ENCODE measurements around the gene ZNF689.

Gene ZNF689

DNA sequence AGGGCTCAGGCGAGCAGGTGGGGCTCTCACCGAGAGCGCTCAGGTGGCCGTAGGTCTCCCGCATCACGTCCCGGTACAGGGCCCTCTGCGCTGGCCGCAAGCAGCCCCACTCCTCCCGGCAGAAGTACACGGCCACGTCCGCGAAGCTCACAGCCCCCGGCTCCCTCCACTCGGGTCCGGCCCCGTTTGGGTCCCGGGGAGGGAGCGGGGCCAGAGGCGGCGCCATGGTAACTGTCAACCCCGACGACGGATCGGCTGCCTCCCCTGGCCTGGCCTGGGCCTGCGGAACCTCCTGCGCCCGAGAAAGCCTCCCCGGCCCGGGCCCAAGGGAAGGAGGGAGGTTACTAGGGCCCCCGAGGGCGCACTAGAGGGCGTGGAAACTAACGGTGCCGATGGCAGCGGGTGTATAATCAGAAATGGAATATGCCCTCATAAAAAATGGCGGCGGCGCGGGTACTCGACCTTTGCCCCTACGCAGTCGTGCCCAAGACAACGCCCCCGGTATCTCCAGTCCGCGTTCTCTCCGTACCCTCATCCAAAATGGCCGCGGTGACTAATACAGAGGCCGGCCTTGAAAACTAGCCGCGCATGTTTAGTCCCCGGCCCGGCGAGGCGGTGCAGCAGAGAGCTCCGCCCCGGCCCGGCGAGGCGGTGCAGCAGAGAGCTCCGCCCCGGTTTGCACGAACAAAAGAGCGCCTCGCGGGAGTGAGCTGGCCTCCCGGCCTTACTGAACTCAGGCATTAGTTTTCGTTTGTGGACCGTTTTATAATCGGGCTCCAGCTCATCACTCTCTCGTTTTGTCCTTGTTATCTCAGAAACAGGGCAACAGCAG, 52.0 kb downstream of the ZNF689 start, which contains the start of gene ZNF764:
ZNF764 (minus strand) TSS at position 418 of the 832 bp plus-strand sequence; CDS start at position 226, 192 bp downstream.
- Histone ChIP-seq H2AK5ac (ENCODE audit: low read depth, low read length) (peak within 1 kb of the TSS; percentile 98), H2BK12ac (ENCODE audit: low read length) (peak within 1 kb of the TSS; percentile 16), H4K91ac (ENCODE audit: low read depth, low read length, poor library complexity) (peak within 1 kb of the TSS; percentile 94), H3K27me3 (ENCODE audit: control insufficient read depth in 3 of 3, insufficient read depth in 3 of 3, low read depth in 1 of 3, low read length in 3 of 3) (peaks cover 0 to 7% (median 0%) of the 10 kb centered on the region in 3 experiments), H2BK5ac (ENCODE audit: low read length) (peak within 1 kb of the TSS; percentile 99), H3K14ac (ENCODE audit: low read length) (peak within 1 kb of the TSS; percentile 82), H3K23ac (ENCODE audit: low read depth, low read length, poor library complexity) (peak within 1 kb of the TSS; percentile 96), H3K9me3 (replicated peaks in 1 of 2; ENCODE audit: control insufficient read depth in 2 of 2, insufficient read depth in 1 of 2, low read depth in 1 of 2, low read length in 2 of 2) (no peaks in the 10 kb centered on the region), H3K9ac (ENCODE audit: low read depth, low read length, poor library complexity) (peak within 1 kb of the TSS; percentile 94), H3K18ac (ENCODE audit: low read length) (peak within 1 kb of the TSS; percentile 94), H3K4ac (ENCODE audit: low read length) (peak within 1 kb of the TSS; percentile 26), H4K8ac (ENCODE audit: low read depth, low read length) (no peak within 1 kb of the TSS), H3K4me1 (ENCODE audit: control insufficient read depth in 2 of 2, insufficient read depth in 1 of 2, low read depth in 1 of 2, low read length in 2 of 2) (peaks cover 6 to 7% of the 10 kb centered on the region in 2 donors), H3K4me3 (ENCODE audit: low read length in 2 of 2) (peak within 1 kb of the TSS; percentile 85 to 95), H2BK120ac (ENCODE audit: low read depth, low read length) (peak within 1 kb of the TSS; percentile 76), H2BK15ac (ENCODE audit: low read length) (peak within 1 kb of the TSS; percentile 82), H3K36me3 (replicated peaks in 1 of 2; ENCODE audit: control insufficient read depth in 2 of 2, insufficient read depth in 2 of 2, low read length in 2 of 2) (peaks cover 11 to 34% of the 10 kb centered on the region in 2 donors), H3K27ac (replicated peaks; ENCODE audit: low read length) (peak within 1 kb of the TSS; percentile 95), H2AFZ (ENCODE audit: low read length) (peak within 1 kb of the TSS; percentile 95), H3K79me1 (ENCODE audit: low read depth, low read length) (peaks cover 9% of the 10 kb centered on the region), H3K4me2 (ENCODE audit: insufficient read depth, low read length, poor library complexity, severe bottlenecking) (peak within 1 kb of the TSS; percentile 87)
- no CpG with 5 or more reads among the region's 74 CpGs for WGBS, 2 donors (ENCODE audit: extremely low coverage in 2 of 2, insufficient read length in 2 of 2, insufficient replicate concordance in 1 of 2)
- peak; percentile 95 for DNase-seq (ENCODE audit: low spot score)

DNA sequence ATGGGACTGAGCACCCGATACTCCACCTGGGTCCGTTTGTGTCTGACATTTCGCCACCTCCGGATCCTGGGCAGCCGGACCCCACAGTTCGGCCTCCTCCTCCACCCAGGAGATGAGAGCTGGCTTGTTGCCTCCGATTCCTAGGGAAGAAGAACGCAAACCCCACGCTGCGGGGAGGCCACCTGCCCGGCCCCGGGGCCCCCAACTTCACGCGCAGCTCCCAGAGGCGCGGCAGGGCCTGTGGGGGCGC, 52.6 kb downstream of the ZNF689 start:
- H4K8ac ChIP-seq (ENCODE audit: low read depth, low read length) = no peak overlapping the region
- peaks cover 6 to 7% of the 10 kb centered on the region in 2 donors for H3K4me1 ChIP-seq (ENCODE audit: control insufficient read depth in 2 of 2, insufficient read depth in 1 of 2, low read depth in 1 of 2, low read length in 2 of 2)
- peak; percentile 17 for DNase-seq (ENCODE audit: low spot score)
- peak overlapping the region; percentile 85 to 95 for H3K4me3 ChIP-seq (ENCODE audit: low read length in 2 of 2)
- peak overlapping the region; percentile 99 for H2BK5ac ChIP-seq (ENCODE audit: low read length)
- H2AK5ac ChIP-seq (ENCODE audit: low read depth, low read length) = peak overlapping the region; percentile 78
- H3K14ac ChIP-seq (ENCODE audit: low read length) = peak overlapping the region; percentile 82
- H2BK12ac ChIP-seq (ENCODE audit: low read length) = no peak overlapping the region
- no peak overlapping the region for H3K4ac ChIP-seq (ENCODE audit: low read length)
- peak overlapping the region; percentile 94 for H4K91ac ChIP-seq (ENCODE audit: low read depth, low read length, poor library complexity)
- H3K23ac ChIP-seq (ENCODE audit: low read depth, low read length, poor library complexity) = peak overlapping the region; percentile 96
- H3K27me3 ChIP-seq (ENCODE audit: control insufficient read depth in 3 of 3, insufficient read depth in 3 of 3, low read depth in 1 of 3, low read length in 3 of 3) = peaks cover 0 to 7% (median 0%) of the 10 kb centered on the region in 3 experiments
- no peaks in the 10 kb centered on the region for H3K9me3 ChIP-seq (replicated peaks in 1 of 2; ENCODE audit: control insufficient read depth in 2 of 2, insufficient read depth in 1 of 2, low read depth in 1 of 2, low read length in 2 of 2)
- H3K27ac ChIP-seq (replicated peaks; ENCODE audit: low read length) = peak overlapping the region; percentile 95
- peaks cover 10% of the 10 kb centered on the region for H3K79me1 ChIP-seq (ENCODE audit: low read depth, low read length)
- H2BK120ac ChIP-seq (ENCODE audit: low read depth, low read length) = peak overlapping the region; percentile 76
- H3K18ac ChIP-seq (ENCODE audit: low read length) = peak overlapping the region; percentile 94
- H3K9ac ChIP-seq (ENCODE audit: low read depth, low read length, poor library complexity) = peak overlapping the region; percentile 94
- peak overlapping the region; percentile 95 for H2AFZ ChIP-seq (ENCODE audit: low read length)
- peaks cover 12 to 39% of the 10 kb centered on the region in 2 donors for H3K36me3 ChIP-seq (replicated peaks in 1 of 2; ENCODE audit: control insufficient read depth in 2 of 2, insufficient read depth in 2 of 2, low read length in 2 of 2)
- H2BK15ac ChIP-seq (ENCODE audit: low read length) = no peak overlapping the region
- no CpG with 5 or more reads among the region's 17 CpGs for WGBS, 2 donors (ENCODE audit: extremely low coverage in 2 of 2, insufficient read length in 2 of 2, insufficient replicate concordance in 1 of 2)
- H3K4me2 ChIP-seq (ENCODE audit: insufficient read depth, low read length, poor library complexity, severe bottlenecking) = peak overlapping the region; percentile 87

DNA sequence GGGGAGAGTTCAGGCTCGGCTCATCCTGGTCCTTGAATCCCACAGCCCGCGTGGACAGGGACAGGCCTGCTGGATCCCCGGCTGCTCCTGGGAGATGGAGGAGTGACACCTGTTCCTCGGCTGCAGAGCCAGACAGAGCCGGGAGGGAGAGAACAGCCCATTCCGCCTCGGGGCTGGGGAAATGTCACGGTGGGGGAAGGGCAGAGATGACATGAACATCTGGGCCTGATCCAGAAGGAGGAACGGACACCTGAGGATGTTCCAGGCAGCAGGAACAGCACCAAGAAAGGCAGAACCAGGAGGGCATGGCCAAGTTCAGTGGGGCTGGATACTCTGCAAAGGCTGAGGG, 54.1 kb downstream of the ZNF689 start:
- peaks cover 0 to 2% (median 0%) of the 10 kb centered on the region in 3 experiments for H3K27me3 ChIP-seq (ENCODE audit: control insufficient read depth in 3 of 3, insufficient read depth in 3 of 3, low read depth in 1 of 3, low read length in 3 of 3)
- no peak for DNase-seq (ENCODE audit: low spot score)
- H2BK5ac ChIP-seq (ENCODE audit: low read length) = no peak overlapping the region
- peaks cover 6 to 7% of the 10 kb centered on the region in 2 donors for H3K4me1 ChIP-seq (ENCODE audit: control insufficient read depth in 2 of 2, insufficient read depth in 1 of 2, low read depth in 1 of 2, low read length in 2 of 2)
- H3K14ac ChIP-seq (ENCODE audit: low read length) = no peak overlapping the region
- no peaks in the 10 kb centered on the region for H3K9me3 ChIP-seq (replicated peaks in 1 of 2; ENCODE audit: control insufficient read depth in 2 of 2, insufficient read depth in 1 of 2, low read depth in 1 of 2, low read length in 2 of 2)
- no peak overlapping the region for H3K27ac ChIP-seq (replicated peaks; ENCODE audit: low read length)
- H3K36me3 ChIP-seq (replicated peaks in 1 of 2; ENCODE audit: control insufficient read depth in 2 of 2, insufficient read depth in 2 of 2, low read length in 2 of 2) = peaks cover 13 to 39% of the 10 kb centered on the region in 2 donors
- no peak overlapping the region for H2BK12ac ChIP-seq (ENCODE audit: low read length)
- H2BK15ac ChIP-seq (ENCODE audit: low read length) = no peak overlapping the region
- peak overlapping the region; percentile 65 for H4K8ac ChIP-seq (ENCODE audit: low read depth, low read length)
- no peak overlapping the region for H3K18ac ChIP-seq (ENCODE audit: low read length)
- H3K4me2 ChIP-seq (ENCODE audit: insufficient read depth, low read length, poor library complexity, severe bottlenecking) = no peak overlapping the region
- H4K91ac ChIP-seq (ENCODE audit: low read depth, low read length, poor library complexity) = no peak overlapping the region
- H3K79me1 ChIP-seq (ENCODE audit: low read depth, low read length) = peaks cover 11% of the 10 kb centered on the region
- peak overlapping the region; percentile 60 for H3K9ac ChIP-seq (ENCODE audit: low read depth, low read length, poor library complexity)
- no CpG with 5 or more reads among the region's 10 CpGs for WGBS, 2 donors (ENCODE audit: extremely low coverage in 2 of 2, insufficient read length in 2 of 2, insufficient replicate concordance in 1 of 2)
- H2AK5ac ChIP-seq (ENCODE audit: low read depth, low read length) = no peak overlapping the region
- H2AFZ ChIP-seq (ENCODE audit: low read length) = no peak overlapping the region
- no peak overlapping the region for H2BK120ac ChIP-seq (ENCODE audit: low read depth, low read length)
- peak overlapping the region; percentile 31 for H3K23ac ChIP-seq (ENCODE audit: low read depth, low read length, poor library complexity)
- H3K4ac ChIP-seq (ENCODE audit: low read length) = no peak overlapping the region
- no peak overlapping the region for H3K4me3 ChIP-seq (ENCODE audit: low read length in 2 of 2)

DNA sequence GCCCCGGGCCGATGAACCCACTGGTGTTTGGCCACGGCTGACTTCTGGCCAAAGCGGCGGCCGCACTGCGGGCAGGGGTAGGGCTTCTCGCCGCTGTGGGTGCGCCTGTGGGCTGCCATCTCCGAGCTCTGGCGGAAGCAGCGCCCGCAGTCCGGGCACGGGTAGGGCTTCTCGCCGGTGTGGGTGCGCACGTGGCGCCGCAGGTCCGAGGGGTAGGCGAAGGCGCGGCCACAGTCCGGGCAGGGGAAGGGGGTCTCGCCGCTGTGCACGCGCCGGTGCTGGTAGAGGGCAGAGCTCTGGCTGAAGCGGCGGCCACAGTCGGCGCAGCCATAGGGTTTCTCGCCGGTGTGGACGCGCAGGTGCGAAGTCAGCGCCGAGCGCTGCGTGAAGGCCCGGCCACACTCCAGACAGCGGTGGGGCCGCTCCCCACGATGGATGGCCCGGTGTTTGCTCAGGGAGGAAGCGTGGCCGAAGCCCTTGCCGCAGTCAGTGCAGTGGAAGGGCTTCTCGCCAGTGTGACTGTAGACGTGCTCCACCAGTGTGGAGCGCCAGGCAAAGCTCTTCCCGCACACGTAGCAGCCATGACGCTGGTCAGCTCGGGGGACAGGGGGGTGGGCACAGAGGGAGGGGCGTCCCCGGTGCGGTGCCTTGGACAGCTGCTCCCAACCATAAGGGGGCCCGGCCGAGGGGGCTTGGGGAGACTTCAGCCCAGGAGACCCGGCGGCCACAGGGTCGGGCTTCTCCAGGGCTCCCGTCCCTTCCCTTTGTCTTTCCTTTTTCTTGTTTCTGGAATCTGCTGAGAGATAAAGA, 54.7 kb downstream of the ZNF689 start:
- H3K14ac ChIP-seq (ENCODE audit: low read length) = no peak overlapping the region
- peaks cover 11% of the 10 kb centered on the region for H3K79me1 ChIP-seq (ENCODE audit: low read depth, low read length)
- H3K9ac ChIP-seq (ENCODE audit: low read depth, low read length, poor library complexity) = no peak overlapping the region
- H4K91ac ChIP-seq (ENCODE audit: low read depth, low read length, poor library complexity) = no peak overlapping the region
- DNase-seq (ENCODE audit: low spot score) = no peak
- no peak overlapping the region for H3K23ac ChIP-seq (ENCODE audit: low read depth, low read length, poor library complexity)
- H2BK120ac ChIP-seq (ENCODE audit: low read depth, low read length) = no peak overlapping the region
- H3K36me3 ChIP-seq (replicated peaks in 1 of 2; ENCODE audit: control insufficient read depth in 2 of 2, insufficient read depth in 2 of 2, low read length in 2 of 2) = peaks cover 13 to 39% of the 10 kb centered on the region in 2 donors
- no CpG with 5 or more reads among the region's 69 CpGs for WGBS, 2 donors (ENCODE audit: extremely low coverage in 2 of 2, insufficient read length in 2 of 2, insufficient replicate concordance in 1 of 2)
- H3K4me2 ChIP-seq (ENCODE audit: insufficient read depth, low read length, poor library complexity, severe bottlenecking) = no peak overlapping the region
- H2BK5ac ChIP-seq (ENCODE audit: low read length) = no peak overlapping the region
- no peak overlapping the region for H4K8ac ChIP-seq (ENCODE audit: low read depth, low read length)
- H2AFZ ChIP-seq (ENCODE audit: low read length) = no peak overlapping the region
- H3K18ac ChIP-seq (ENCODE audit: low read length) = no peak overlapping the region
- no peak overlapping the region for H2BK12ac ChIP-seq (ENCODE audit: low read length)
- no peak overlapping the region for H2AK5ac ChIP-seq (ENCODE audit: low read depth, low read length)
- no peak overlapping the region for H3K27ac ChIP-seq (replicated peaks; ENCODE audit: low read length)
- no peak overlapping the region for H3K4ac ChIP-seq (ENCODE audit: low read length)
- H3K9me3 ChIP-seq (replicated peaks in 1 of 2; ENCODE audit: control insufficient read depth in 2 of 2, insufficient read depth in 1 of 2, low read depth in 1 of 2, low read length in 2 of 2) = no peaks in the 10 kb centered on the region
- no peak overlapping the region for H3K4me3 ChIP-seq (ENCODE audit: low read length in 2 of 2)
- peaks cover 6 to 7% of the 10 kb centered on the region in 2 donors for H3K4me1 ChIP-seq (ENCODE audit: control insufficient read depth in 2 of 2, insufficient read depth in 1 of 2, low read depth in 1 of 2, low read length in 2 of 2)
- no peak overlapping the region for H2BK15ac ChIP-seq (ENCODE audit: low read length)
- H3K27me3 ChIP-seq (ENCODE audit: control insufficient read depth in 3 of 3, insufficient read depth in 3 of 3, low read depth in 1 of 3, low read length in 3 of 3) = no peaks in the 10 kb centered on the region

Measured in neuronal stem cell (in vitro differentiated cells).